ENCODE results near the gene IGDCC3. TPM values are rescaled to one million over a fixed set of nuclear protein-coding genes. Genes with fewer than 3 reads are reported as not detected.

The IGDCC3 gene
- total and polyA plus RNA-seq, 10 of the 15 experiments (the other 5 are each of a cell fraction or from before 2014, with no cell fraction given): 0.10 to 0.20 (median 0.15) TPM; not detected in 7

DNA sequence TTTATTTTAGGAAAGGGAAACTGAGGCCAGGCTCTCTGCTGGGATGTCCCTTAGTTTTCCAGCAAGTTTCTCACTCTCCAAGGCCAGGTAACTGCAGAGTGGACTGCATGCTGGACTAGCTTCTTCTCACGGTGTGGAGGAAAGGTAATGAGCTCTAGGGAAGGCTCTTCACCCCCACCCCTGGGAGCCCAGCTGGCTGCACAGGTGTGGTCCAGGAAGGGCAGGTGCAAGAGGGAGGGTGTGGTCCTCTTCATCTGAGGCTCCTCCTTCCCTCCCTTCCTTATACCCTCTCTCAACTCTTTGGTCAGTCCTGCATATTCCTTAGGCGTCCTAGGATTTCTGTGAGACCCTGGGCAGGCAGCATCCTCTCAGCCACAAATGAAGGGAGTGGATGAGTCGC, 39.4 kb downstream of the IGDCC3 start:
- 0% methylated on average over 3 of the region's 3 CpGs for WGBS (ENCODE audit: insufficient coverage, insufficient replicate concordance, low lambda C conversion rate, missing lambda C conversion rate)
- intact Hi-C loops (cut with micrococcal nuclease; ENCODE audit: unreplicated experiment): no loop called here
- H3K9me3 ChIP-seq (replicated peaks; ENCODE audit: control insufficient read depth, insufficient read depth, low read length): no peaks in the 10 kb centered on the region
- H3K9ac ChIP-seq (ENCODE audit: control insufficient read depth, insufficient read depth, low read length): no peak overlapping the region
- H3K27me3 ChIP-seq (replicated peaks in 1 of 2; ENCODE audit: control insufficient read depth in 2 of 2, insufficient read depth in 2 of 2, low read length in 1 of 2): peaks cover 0 to 2% of the 10 kb centered on the region in 2 experiments; a peak in 3 of 4 replicates
- no peaks in the 10 kb centered on the region for H3K36me3 ChIP-seq (ENCODE audit: control insufficient read depth in 2 of 2, insufficient read depth in 2 of 2, low read length in 1 of 2)
- ATAC-seq (no peak), DNase-seq (ENCODE audit: low read depth, low spot score) (no peak), FAIRE-seq (no peak)
- in situ Hi-C loops (cut with MboI): no loop called here
- H3K4me3 ChIP-seq: no peak overlapping the region
- H3K4me2 ChIP-seq (ENCODE audit: control insufficient read depth, insufficient read depth): no peak overlapping the region
- H3K27ac ChIP-seq (ENCODE audit: control insufficient read depth, insufficient read depth): no peak overlapping the region
- BruUV-seq (replicated peaks): no TSS peak
- RAD21 ChIA-PET (ENCODE audit: unreplicated experiment): no interaction called here
- POLR2A ChIA-PET: interaction anchor here (0.6 kb wide), 1 partner anchor 1027 kb away, joined by 4 read pairs; no protein-coding TSS in a partner anchor
- SMC1A ChIA-PET (ENCODE audit: uncharacterized antibody, unreplicated experiment): interaction anchor here (1.1 to 1.4 kb wide), 2 partner anchors 20 to 47 kb away, joined by 3 to 4 read pairs; no protein-coding TSS in a partner anchor
- no peaks in the 10 kb centered on the region for H3K79me2 ChIP-seq (ENCODE audit: control insufficient read depth, insufficient read depth, low read length)
- H3K4me1 ChIP-seq (ENCODE audit: control insufficient read depth, insufficient read depth, low read length): peaks cover 6% of the 10 kb centered on the region
- no peak for TF ChIP-seq MYB (IDR thresholded peaks at IDR 0.05; ENCODE audit: borderline replicate concordance, low read depth, low read length)
- TF ChIP-seq NR2C1 (IDR thresholded peaks at IDR 0.05): no peak
- no peaks in the 10 kb centered on the region for H4K20me1 ChIP-seq (ENCODE audit: control insufficient read depth, insufficient read depth)
- CTCF ChIA-PET: interaction anchor here (0.7 to 1.8 kb wide), 7 partner anchors 17 to 908 kb away, joined by 3 to 6 read pairs (median 4); no protein-coding TSS in a partner anchor
- no peak overlapping the region for H2AFZ ChIP-seq (ENCODE audit: control insufficient read depth, low read depth, low read length)

DNA sequence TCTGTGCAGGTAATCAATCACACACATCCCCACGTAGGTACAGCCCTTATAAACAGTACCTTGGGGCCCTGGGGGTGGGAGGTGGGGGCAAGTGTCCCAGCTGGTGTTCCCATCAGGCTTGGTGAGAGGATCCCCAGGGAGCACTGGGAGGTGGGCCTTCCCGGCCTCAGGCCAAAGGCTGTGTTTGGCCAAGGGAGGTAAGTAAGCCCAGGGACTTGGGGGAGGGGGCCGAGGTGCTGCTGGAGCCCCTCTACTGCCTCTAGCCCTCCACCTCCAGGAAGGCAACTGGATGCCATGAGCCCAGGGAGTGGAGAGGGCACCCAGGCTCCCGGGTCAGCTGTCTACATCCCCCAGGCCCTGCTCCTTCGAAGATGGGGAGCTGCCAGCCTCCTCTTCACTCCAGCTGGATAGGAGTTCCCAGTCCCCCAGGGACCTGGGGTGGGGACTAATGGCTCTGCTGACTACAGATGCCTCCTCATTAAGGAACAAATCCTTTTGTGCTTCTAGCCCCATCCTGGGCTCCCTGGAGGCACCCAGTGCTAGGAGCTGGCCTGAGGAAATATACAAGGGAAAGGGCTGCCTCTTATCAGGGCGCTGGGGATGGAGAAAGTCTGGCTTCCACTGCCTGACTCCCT, 40.2 kb downstream of the IGDCC3 start:
- TF ChIP-seq, protein P1, sequence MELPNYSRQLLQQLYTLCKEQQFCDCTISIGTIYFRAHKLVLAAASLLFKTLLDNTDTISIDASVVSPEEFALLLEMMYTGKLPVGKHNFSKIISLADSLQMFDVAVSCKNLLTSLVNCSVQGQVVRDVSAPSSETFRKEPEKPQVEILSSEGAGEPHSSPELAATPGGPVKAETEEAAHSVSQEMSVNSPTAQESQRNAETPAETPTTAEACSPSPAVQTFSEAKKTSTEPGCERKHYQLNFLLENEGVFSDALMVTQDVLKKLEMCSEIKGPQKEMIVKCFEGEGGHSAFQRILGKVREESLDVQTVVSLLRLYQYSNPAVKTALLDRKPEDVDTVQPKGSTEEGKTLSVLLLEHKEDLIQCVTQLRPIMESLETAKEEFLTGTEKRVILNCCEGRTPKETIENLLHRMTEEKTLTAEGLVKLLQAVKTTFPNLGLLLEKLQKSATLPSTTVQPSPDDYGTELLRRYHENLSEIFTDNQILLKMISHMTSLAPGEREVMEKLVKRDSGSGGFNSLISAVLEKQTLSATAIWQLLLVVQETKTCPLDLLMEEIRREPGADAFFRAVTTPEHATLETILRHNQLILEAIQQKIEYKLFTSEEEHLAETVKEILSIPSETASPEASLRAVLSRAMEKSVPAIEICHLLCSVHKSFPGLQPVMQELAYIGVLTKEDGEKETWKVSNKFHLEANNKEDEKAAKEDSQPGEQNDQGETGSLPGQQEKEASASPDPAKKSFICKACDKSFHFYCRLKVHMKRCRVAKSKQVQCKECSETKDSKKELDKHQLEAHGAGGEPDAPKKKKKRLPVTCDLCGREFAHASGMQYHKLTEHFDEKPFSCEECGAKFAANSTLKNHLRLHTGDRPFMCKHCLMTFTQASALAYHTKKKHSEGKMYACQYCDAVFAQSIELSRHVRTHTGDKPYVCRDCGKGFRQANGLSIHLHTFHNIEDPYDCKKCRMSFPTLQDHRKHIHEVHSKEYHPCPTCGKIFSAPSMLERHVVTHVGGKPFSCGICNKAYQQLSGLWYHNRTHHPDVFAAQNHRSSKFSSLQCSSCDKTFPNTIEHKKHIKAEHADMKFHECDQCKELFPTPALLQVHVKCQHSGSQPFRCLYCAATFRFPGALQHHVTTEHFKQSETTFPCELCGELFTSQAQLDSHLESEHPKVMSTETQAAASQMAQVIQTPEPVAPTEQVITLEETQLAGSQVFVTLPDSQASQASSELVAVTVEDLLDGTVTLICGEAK (IDR thresholded peaks at IDR 0.05; ENCODE audit: borderline replicate concordance): no peak
- TF ChIP-seq RAD51 (IDR thresholded peaks at IDR 0.05) (no peak), TCF12 (IDR thresholded peaks at IDR 0.05; ENCODE audit: low read depth, low read length) (no peak), JUND (IDR thresholded peaks at IDR 0.05; ENCODE audit: low read depth, low read length) (no peak), POLR2A (IDR thresholded peaks at IDR 0.05; ENCODE audit: low read depth, low read length) (no peak)
- TF ChIP-seq, protein P2, sequence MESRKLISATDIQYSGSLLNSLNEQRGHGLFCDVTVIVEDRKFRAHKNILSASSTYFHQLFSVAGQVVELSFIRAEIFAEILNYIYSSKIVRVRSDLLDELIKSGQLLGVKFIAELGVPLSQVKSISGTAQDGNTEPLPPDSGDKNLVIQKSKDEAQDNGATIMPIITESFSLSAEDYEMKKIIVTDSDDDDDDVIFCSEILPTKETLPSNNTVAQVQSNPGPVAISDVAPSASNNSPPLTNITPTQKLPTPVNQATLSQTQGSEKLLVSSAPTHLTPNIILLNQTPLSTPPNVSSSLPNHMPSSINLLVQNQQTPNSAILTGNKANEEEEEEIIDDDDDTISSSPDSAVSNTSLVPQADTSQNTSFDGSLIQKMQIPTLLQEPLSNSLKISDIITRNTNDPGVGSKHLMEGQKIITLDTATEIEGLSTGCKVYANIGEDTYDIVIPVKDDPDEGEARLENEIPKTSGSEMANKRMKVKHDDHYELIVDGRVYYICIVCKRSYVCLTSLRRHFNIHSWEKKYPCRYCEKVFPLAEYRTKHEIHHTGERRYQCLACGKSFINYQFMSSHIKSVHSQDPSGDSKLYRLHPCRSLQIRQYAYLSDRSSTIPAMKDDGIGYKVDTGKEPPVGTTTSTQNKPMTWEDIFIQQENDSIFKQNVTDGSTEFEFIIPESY (IDR thresholded peaks at IDR 0.05): no peak
- TF ChIP-seq, protein P3, sequence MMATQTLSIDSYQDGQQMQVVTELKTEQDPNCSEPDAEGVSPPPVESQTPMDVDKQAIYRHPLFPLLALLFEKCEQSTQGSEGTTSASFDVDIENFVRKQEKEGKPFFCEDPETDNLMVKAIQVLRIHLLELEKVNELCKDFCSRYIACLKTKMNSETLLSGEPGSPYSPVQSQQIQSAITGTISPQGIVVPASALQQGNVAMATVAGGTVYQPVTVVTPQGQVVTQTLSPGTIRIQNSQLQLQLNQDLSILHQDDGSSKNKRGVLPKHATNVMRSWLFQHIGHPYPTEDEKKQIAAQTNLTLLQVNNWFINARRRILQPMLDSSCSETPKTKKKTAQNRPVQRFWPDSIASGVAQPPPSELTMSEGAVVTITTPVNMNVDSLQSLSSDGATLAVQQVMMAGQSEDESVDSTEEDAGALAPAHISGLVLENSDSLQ (IDR thresholded peaks at IDR 0.05): no peak
- Histone ChIP-seq H3K27me3 (replicated peaks in 1 of 2; ENCODE audit: control insufficient read depth in 2 of 2, insufficient read depth in 2 of 2, low read length in 1 of 2) (peaks cover 0 to 2% of the 10 kb centered on the region in 2 experiments; a peak in 3 of 4 replicates), H3K4me1 (ENCODE audit: control insufficient read depth, insufficient read depth, low read length) (peaks cover 6% of the 10 kb centered on the region), H3K36me3 (ENCODE audit: control insufficient read depth in 2 of 2, insufficient read depth in 2 of 2, low read length in 1 of 2) (no peaks in the 10 kb centered on the region), H3K4me2 (ENCODE audit: control insufficient read depth, insufficient read depth) (no peak overlapping the region), H3K9me3 (replicated peaks; ENCODE audit: control insufficient read depth, insufficient read depth, low read length) (no peaks in the 10 kb centered on the region), H3K4me3 (no peak overlapping the region), H3K27ac (ENCODE audit: control insufficient read depth, insufficient read depth) (no peak overlapping the region), H2AFZ (ENCODE audit: control insufficient read depth, low read depth, low read length) (no peak overlapping the region), H3K79me2 (ENCODE audit: control insufficient read depth, insufficient read depth, low read length) (no peaks in the 10 kb centered on the region), H4K20me1 (ENCODE audit: control insufficient read depth, insufficient read depth) (no peaks in the 10 kb centered on the region), H3K9ac (ENCODE audit: control insufficient read depth, insufficient read depth, low read length) (no peak overlapping the region)
- RAD21 ChIA-PET (ENCODE audit: unreplicated experiment): no interaction called here
- ATAC-seq (no peak), FAIRE-seq (no peak), DNase-seq (ENCODE audit: low read depth, low spot score) (no peak)
- intact Hi-C loops (cut with micrococcal nuclease; ENCODE audit: unreplicated experiment): no loop called here
- WGBS (ENCODE audit: insufficient coverage, insufficient replicate concordance, low lambda C conversion rate, missing lambda C conversion rate): 7% methylated on average over 6 of the region's 6 CpGs
- SMC1A ChIA-PET (ENCODE audit: uncharacterized antibody, unreplicated experiment): interaction anchor here (1.1 to 1.4 kb wide), 2 partner anchors 19 to 48 kb away, joined by 3 to 4 read pairs; no protein-coding TSS in a partner anchor
- POLR2A ChIA-PET: interaction anchor here (0.6 kb wide), 1 partner anchor 12 kb away, joined by 3 read pairs; no protein-coding TSS in a partner anchor
- CTCF ChIA-PET: interaction anchor here (0.6 to 1.8 kb wide), 6 partner anchors 16 to 907 kb away, joined by 3 to 6 read pairs (median 4); no protein-coding TSS in a partner anchor
- in situ Hi-C loops (cut with MboI): no loop called here
- BruUV-seq (replicated peaks): no TSS peak
